Endothelial cell of umbilical vein (primary cell): ENCODE data around the gene SALL2. TPM values are rescaled to one million over a fixed set of nuclear protein-coding genes. Genes with fewer than 3 reads are reported as not detected.

Experiments
- BruUV-seq: library from RNA; stranded (reverse); fragments of 400-500 nt; replicated peaks from 2 replicates; lab custom pipeline; 2021; lab: Mats Ljungman, UMichigan
- CTCF ChIA-PET: fragments of 300-600, 350-600 bp; sonication (Branson Sonifier 250); formaldehyde crosslinking; loops from one replicate; lab custom pipeline; 2021; ENCODE audit warnings: antibody characterized with exemption, inconsistent platforms; lab: Charles Lee
- POLR2A ChIA-PET: fragments of 300-600, 350-600 bp; sonication (Branson Sonifier 250); formaldehyde crosslinking; loops from one replicate; lab custom pipeline; 2021; ENCODE audit warnings: antibody characterized with exemption, inconsistent platforms; lab: Charles Lee
- DNase-seq: peaks from one replicate; pipeline ENCODE4 v3.0.0-alpha.2; 2011; ENCODE audit warnings: low read depth, low spot score
- FAIRE-seq: peaks from 2 replicates; lab custom pipeline; 2011; peaks lifted over from hg19 to GRCh38; lab: Jason Lieb, UNC
- H2AFZ ChIP-seq: 2 replicates; pipeline ENCODE4 v1.6.0; 2012; ENCODE audit warnings: low read depth, low read length, control low read depth, inconsistent platforms
- H3K27ac ChIP-seq: 2 replicates; pipeline ENCODE4 v1.5.1; 2011; ENCODE audit warnings: low read depth, mild to moderate bottlenecking, control low read depth, low read length, moderate library complexity; ENCODE audit not compliant: insufficient read depth
- H3K27me3 ChIP-seq, 2 experiments: 2 replicates each; pipeline versions ENCODE4 v1.6.0 to v1.6.1; 2011; ENCODE audit warnings: low read length in 2 of 2, mixed read lengths in 1 of 2; ENCODE audit not compliant: control insufficient read depth in 2 of 2, insufficient read depth in 2 of 2
- H3K36me3 ChIP-seq, 2 experiments: 2 replicates in 1 of 2; 3 replicates in 1 of 2; pipeline ENCODE4 v1.5.1; 2011; ENCODE audit warnings: low read length in 2 of 2, mild to moderate bottlenecking in 1 of 2, moderate library complexity in 1 of 2; ENCODE audit not compliant: control insufficient read depth in 2 of 2, insufficient read depth in 2 of 2; ENCODE audit errors: extremely low read depth in 1 of 2
- H3K4me1 ChIP-seq: 3 replicates; pipeline ENCODE4 v1.5.1; 2011; ENCODE audit warnings: mild to moderate bottlenecking, low read length; ENCODE audit not compliant: control insufficient read depth, insufficient read depth; ENCODE audit errors: extremely low read depth
- H3K4me2 ChIP-seq: 2 replicates; pipeline ENCODE4 v1.6.1; 2011; ENCODE audit warnings: low read length, control low read depth, mixed read lengths; ENCODE audit not compliant: insufficient read depth
- H3K4me3 ChIP-seq, 3 experiments: fragments of 200-600 bp in 1 of 3; sonication (generic), shearing (Covaris generic) in 1 of 3; replicated peaks in 1 of 3; 2 replicates each; pipeline ENCODE4 v1.5.1; 2011 to 2016; ENCODE audit warnings: control low read depth in 3 of 3, low read length in 3 of 3, mild to moderate bottlenecking in 2 of 3, inconsistent platforms in 1 of 3, low read depth in 1 of 3, moderate library complexity in 1 of 3; ENCODE audit not compliant: insufficient read depth in 1 of 3
- H3K79me2 ChIP-seq: 2 replicates; pipeline ENCODE4 v1.6.0; 2012; ENCODE audit warnings: low read length, inconsistent platforms; ENCODE audit not compliant: control insufficient read depth, insufficient read depth
- H3K9ac ChIP-seq: replicated peaks from 2 replicates; pipeline ENCODE3; 2011; ENCODE audit warnings: low read length, control low read depth; ENCODE audit not compliant: insufficient read depth; ENCODE audit errors: extremely low read depth
- H3K9me1 ChIP-seq: replicated peaks from 3 replicates; pipeline ENCODE4 v1.6.0; 2011; ENCODE audit warnings: mild to moderate bottlenecking, low read length; ENCODE audit not compliant: control insufficient read depth, insufficient read depth; ENCODE audit errors: extremely low read depth
- H3K9me3 ChIP-seq: replicated peaks from 2 replicates; pipeline ENCODE4 v1.5.1; 2012; ENCODE audit warnings: low read length, inconsistent platforms; ENCODE audit not compliant: control insufficient read depth, insufficient read depth
- H4K20me1 ChIP-seq: replicated peaks from 2 replicates; pipeline ENCODE3; 2011; ENCODE audit warnings: mild to moderate bottlenecking, low read length; ENCODE audit not compliant: control insufficient read depth, insufficient read depth; ENCODE audit errors: extremely low read depth
- EZH2 ChIP-seq: IDR thresholded peaks from 2 replicates; pipeline ENCODE4 v1.6.1; 2012; ENCODE audit warnings: borderline replicate concordance, low read depth, mild to moderate bottlenecking, moderate library complexity, low read length, inconsistent platforms; ENCODE audit not compliant: severe bottlenecking
- FOS ChIP-seq: IDR thresholded peaks from 2 replicates; pipeline ENCODE4 v1.6.1; 2011; ENCODE audit warnings: mild to moderate bottlenecking, low read length, moderate library complexity, borderline replicate concordance; ENCODE audit not compliant: insufficient read depth
- GATA2 ChIP-seq: IDR thresholded peaks from 2 replicates; pipeline ENCODE4 v1.7.0; 2011; ENCODE audit warnings: low read depth, mild to moderate bottlenecking, moderate library complexity, mixed read lengths, low read length; ENCODE audit not compliant: insufficient read length, insufficient read depth
- JUN ChIP-seq: IDR thresholded peaks from 2 replicates; pipeline ENCODE4 v1.6.1; 2011; ENCODE audit warnings: borderline replicate concordance, low read depth; ENCODE audit not compliant: insufficient read length, insufficient read depth
- MYC ChIP-seq: IDR thresholded peaks from one replicate; pipeline ENCODE4 v1.6.1; 2011; ENCODE audit warnings: mild to moderate bottlenecking, low read depth, low read length
- POLR2A ChIP-seq: IDR thresholded peaks from 2 replicates; pipeline ENCODE4 v1.6.1; 2012; ENCODE audit warnings: low read depth, mild to moderate bottlenecking, control low read depth, low read length
- POLR2AphosphoS5 ChIP-seq: IDR thresholded peaks from 2 replicates; pipeline ENCODE4 v1.6.1; 2012; ENCODE audit warnings: low read depth, mild to moderate bottlenecking, control low read depth, low read length, moderate library complexity; ENCODE audit not compliant: insufficient read depth
- dilution Hi-C: fragments of 300-500 bp; cut with MboI; formaldehyde crosslinking; loops from one replicate; pipeline ENCODE4 v1.15.0; 2019; ENCODE audit warnings: low sequenced_read_pairs; ENCODE audit not compliant: extremely low pct_ligation_motif_present
- intact Hi-C: fragments of 100-400 bp; cut with micrococcal nuclease; formaldehyde crosslinking; loops from one replicate; pipeline ENCODE4 v1.10.0; 2022
- polyA plus RNA-seq, 4 experiments: library from polyadenylated mRNA; depleted of rRNA in 3 of 4; stranded (reverse) in 3 of 4; unstranded in 1 of 4; fragments of >200 nt; gene quantifications; 2 replicates each; pipeline versions ENCODE4 v1.2.1 to v1.2.3, GENCODE V29; 2011 to 2012; ENCODE audit warnings: missing spikeins in 1 of 4
- total RNA-seq: library from RNA; stranded (reverse); gene quantifications from 2 replicates; pipeline ENCODE4 v1.2.3, GENCODE V29; 2021
- TF ChIP-seq, protein P1 (sequence below): IDR thresholded peaks from 2 replicates; pipeline ENCODE4 v1.6.1; 2011; ENCODE audit not compliant: insufficient read depth, insufficient read length
- TF ChIP-seq, protein P2 (sequence below), 2 donors: IDR thresholded peaks; 1 replicate in 1 of 2; 2 replicates in 1 of 2; pipeline ENCODE4 v1.5.1; 2011; ENCODE audit warnings: low read length in 2 of 2, mild to moderate bottlenecking in 2 of 2, moderate library complexity in 2 of 2, control low read depth in 1 of 2, inconsistent platforms in 1 of 2, low read depth in 1 of 2; ENCODE audit not compliant: insufficient read depth in 1 of 2; ENCODE audit errors: extremely low read depth in 1 of 2

The SALL2 gene
- total and polyA plus RNA-seq, 2 donors (not counting 3 experiments of a cell fraction or from before 2014, with no cell fraction given), result 2.8 to 4.6 TPM

DNA sequence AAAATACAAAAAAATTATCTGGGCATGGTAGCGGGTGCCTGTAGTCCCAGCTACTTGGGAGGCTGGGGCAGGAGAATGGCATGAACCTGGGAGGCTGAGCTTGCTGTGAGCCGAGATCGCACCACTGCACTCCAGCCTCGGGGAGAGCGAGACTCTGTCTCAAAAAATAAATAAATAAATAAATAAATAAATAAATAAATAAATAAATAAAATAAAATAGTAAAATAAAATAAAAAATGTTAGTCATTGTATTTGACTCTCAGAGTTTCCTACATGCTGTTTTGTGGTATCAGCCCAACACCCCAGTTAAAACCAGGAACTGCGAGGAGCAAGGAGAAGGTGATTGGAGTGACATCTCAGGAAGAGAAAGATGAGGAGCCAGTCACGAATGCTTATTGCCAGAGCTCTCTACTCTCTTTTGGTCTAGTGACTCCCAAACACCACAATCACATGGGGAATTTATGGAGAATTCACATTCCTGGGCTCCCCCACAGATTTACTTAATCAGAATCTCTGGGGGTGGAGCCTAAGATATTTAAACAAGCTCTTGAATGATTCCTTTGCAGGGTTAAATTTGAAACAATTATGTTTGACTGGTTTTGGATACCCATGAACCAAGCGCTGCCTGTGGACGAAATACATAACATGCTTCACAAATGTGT is 15.4 kb upstream of the SALL2 start:
- no peak for TF ChIP-seq POLR2A
- TF ChIP-seq FOS, result no peak
- H2AFZ ChIP-seq, result no peak overlapping the region
- no peaks in the 10 kb centered on the region for H3K9me1 ChIP-seq
- H3K27me3 ChIP-seq, result peaks cover 23 to 35% of the 10 kb centered on the region in 2 experiments
- no peaks in the 10 kb centered on the region for H3K9me3 ChIP-seq
- H3K4me1 ChIP-seq, result no peaks in the 10 kb centered on the region
- H4K20me1 ChIP-seq, result no peaks in the 10 kb centered on the region
- ChIA-PET POLR2A (no interaction called here), CTCF (interaction anchor here (0.8 kb wide), 1 partner anchor 43 kb away, joined by 3 read pairs; no protein-coding TSS in a partner anchor)
- no peak overlapping the region for H3K4me2 ChIP-seq
- dilution Hi-C loops, result no loop called here
- intact Hi-C loops, result no loop called here
- H3K79me2 ChIP-seq, result no peaks in the 10 kb centered on the region
- H3K4me3 ChIP-seq, result no peak overlapping the region
- no peak overlapping the region for H3K27ac ChIP-seq
- DNase-seq, result no peak
- FAIRE-seq, result no peak
- BruUV-seq, result no TSS peak
- H3K9ac ChIP-seq, result no peak overlapping the region
- H3K36me3 ChIP-seq, result no peaks in the 10 kb centered on the region

DNA sequence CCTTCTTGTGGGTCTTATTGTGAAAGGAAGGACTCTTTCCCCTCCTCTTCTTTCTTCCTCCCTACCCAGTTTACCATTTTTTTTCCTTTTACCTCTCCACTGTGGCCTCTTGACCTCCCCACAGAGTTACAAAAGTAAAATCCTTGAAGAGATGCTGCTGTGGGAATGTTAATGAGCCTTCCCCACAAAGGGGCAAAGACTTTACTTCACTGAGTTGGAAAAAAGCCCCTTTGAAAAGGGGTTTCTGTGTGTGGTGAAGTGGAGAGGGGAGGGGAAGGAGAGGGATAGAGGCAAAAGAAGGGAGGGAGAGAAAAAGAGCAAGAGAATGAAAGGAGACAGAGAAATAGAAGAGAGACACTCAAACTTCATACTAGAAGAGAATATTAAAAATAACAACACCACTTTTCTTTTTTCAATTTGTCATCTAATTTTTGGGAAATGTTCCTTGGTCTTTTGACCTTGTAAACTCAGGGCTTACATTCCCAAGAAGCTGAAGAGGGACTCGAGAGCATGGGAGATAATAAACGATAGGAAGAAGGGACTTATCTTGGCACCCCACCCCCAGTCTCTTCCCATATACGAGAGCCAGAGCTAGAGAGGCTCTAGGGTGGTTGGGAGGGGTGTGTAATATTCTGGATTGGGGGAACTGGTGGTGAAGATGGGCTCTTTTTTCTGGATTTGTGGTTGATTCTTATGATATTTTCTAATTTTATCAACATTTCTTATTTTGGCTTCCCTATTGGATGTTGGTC is 13.2 kb upstream of the SALL2 start:
- H3K9me1 ChIP-seq, result no peaks in the 10 kb centered on the region
- H3K27me3 ChIP-seq, result peaks cover 43 to 55% of the 10 kb centered on the region in 2 experiments
- dilution Hi-C loops, result no loop called here
- H3K4me2 ChIP-seq, result no peak overlapping the region
- H3K79me2 ChIP-seq, result no peaks in the 10 kb centered on the region
- DNase-seq (no peak), FAIRE-seq (no peak)
- no TSS peak for BruUV-seq
- POLR2A ChIA-PET, result no interaction called here
- no peak overlapping the region for H3K27ac ChIP-seq
- H3K9me3 ChIP-seq, result no peaks in the 10 kb centered on the region
- H3K9ac ChIP-seq, result no peak overlapping the region
- no peak overlapping the region for H3K4me3 ChIP-seq
- intact Hi-C loops, result no loop called here
- no peak overlapping the region for H2AFZ ChIP-seq
- H3K4me1 ChIP-seq, result no peaks in the 10 kb centered on the region
- TF ChIP-seq GATA2 (no peak), FOS (no peak), POLR2A (no peak), JUN (no peak), MYC (no peak), EZH2 (no peak), POLR2AphosphoS5 (no peak)
- TF ChIP-seq, protein P1, sequence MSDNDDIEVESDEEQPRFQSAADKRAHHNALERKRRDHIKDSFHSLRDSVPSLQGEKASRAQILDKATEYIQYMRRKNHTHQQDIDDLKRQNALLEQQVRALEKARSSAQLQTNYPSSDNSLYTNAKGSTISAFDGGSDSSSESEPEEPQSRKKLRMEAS, result no peak
- TF ChIP-seq, protein P2, sequence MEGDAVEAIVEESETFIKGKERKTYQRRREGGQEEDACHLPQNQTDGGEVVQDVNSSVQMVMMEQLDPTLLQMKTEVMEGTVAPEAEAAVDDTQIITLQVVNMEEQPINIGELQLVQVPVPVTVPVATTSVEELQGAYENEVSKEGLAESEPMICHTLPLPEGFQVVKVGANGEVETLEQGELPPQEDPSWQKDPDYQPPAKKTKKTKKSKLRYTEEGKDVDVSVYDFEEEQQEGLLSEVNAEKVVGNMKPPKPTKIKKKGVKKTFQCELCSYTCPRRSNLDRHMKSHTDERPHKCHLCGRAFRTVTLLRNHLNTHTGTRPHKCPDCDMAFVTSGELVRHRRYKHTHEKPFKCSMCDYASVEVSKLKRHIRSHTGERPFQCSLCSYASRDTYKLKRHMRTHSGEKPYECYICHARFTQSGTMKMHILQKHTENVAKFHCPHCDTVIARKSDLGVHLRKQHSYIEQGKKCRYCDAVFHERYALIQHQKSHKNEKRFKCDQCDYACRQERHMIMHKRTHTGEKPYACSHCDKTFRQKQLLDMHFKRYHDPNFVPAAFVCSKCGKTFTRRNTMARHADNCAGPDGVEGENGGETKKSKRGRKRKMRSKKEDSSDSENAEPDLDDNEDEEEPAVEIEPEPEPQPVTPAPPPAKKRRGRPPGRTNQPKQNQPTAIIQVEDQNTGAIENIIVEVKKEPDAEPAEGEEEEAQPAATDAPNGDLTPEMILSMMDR (IDR thresholded peaks at IDR 0.05; ENCODE audit: extremely low read depth in 1 of 2, insufficient read depth in 1 of 2, low read depth in 1 of 2, low read length in 2 of 2), result no peak
- H4K20me1 ChIP-seq, result no peaks in the 10 kb centered on the region
- no peaks in the 10 kb centered on the region for H3K36me3 ChIP-seq
- CTCF ChIA-PET, result interaction anchor here (1.4 to 2.3 kb wide), 3 partner anchors 8 to 13 kb away, joined by 3 to 10 read pairs (median 3); partner anchors contain the start of gene SALL2
